Mononuclear cell (primary cell): ENCODE measurements around the gene GINM1. TPM values are rescaled to one million over a fixed set of nuclear protein-coding genes. Genes with fewer than 3 reads are reported as not detected.

Experiments
- H3K27me3 ChIP-seq: 2 replicates; pipeline ENCODE4 v1.6.0; 2011; ENCODE audit warnings: low read length, control low read depth; ENCODE audit not compliant: insufficient read depth
- H3K4me1 ChIP-seq: 2 replicates; pipeline ENCODE4 v1.5.1; 2011; ENCODE audit warnings: mild to moderate bottlenecking, low read length, control low read depth; ENCODE audit not compliant: insufficient read depth
- H3K4me3 ChIP-seq: 2 replicates; pipeline ENCODE4 v1.5.1; 2011; ENCODE audit warnings: mild to moderate bottlenecking, low read length, moderate library complexity
- H3K9me3 ChIP-seq: 2 replicates; pipeline ENCODE4 v1.5.1; 2011; ENCODE audit warnings: low read depth, mild to moderate bottlenecking, control low read depth, low read length
- total RNA-seq: library from RNA; depleted of rRNA; stranded (reverse); fragments of >200 nt; gene quantifications from one replicate; pipeline ENCODE4 v1.2.3, GENCODE V29; 2012

The GINM1 gene
- total RNA-seq, 1 donor = 20.5 TPM

DNA sequence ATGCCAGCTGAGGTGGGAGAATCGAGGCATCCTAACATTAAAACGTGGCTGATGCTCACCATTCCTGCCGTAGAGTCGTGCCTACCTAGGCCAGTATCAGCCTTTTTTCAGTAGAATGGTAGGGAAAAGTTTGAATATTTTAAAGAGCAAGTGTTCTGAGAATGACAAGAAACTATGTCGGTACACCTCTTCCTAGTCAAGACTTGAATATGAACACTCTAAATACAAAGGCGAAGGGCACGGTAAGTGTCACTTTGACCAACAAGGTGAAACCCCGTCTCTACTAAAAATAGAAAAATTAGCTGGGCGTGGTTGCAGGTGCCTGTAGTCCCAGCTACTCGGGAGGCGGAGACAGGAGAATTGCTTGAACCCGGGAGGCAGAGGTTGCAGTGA lies 1.0 kb downstream of the GINM1 start:
- Histone ChIP-seq H3K4me1 (peaks cover 25% of the 10 kb centered on the region), H3K27me3 (no peaks in the 10 kb centered on the region), H3K4me3 (peak overlapping the region; percentile 89), H3K9me3 (no peaks in the 10 kb centered on the region)

- H3K9me3 ChIP-seq = no peaks in the 10 kb centered on the region
- peaks cover 25% of the 10 kb centered on the region for H3K4me1 ChIP-seq
- no peak overlapping the region for H3K4me3 ChIP-seq
- H3K27me3 ChIP-seq = no peaks in the 10 kb centered on the region
These were observed 1.9 kb downstream of the GINM1 start for GRCh38 chr6:149567945-149568585.

DNA sequence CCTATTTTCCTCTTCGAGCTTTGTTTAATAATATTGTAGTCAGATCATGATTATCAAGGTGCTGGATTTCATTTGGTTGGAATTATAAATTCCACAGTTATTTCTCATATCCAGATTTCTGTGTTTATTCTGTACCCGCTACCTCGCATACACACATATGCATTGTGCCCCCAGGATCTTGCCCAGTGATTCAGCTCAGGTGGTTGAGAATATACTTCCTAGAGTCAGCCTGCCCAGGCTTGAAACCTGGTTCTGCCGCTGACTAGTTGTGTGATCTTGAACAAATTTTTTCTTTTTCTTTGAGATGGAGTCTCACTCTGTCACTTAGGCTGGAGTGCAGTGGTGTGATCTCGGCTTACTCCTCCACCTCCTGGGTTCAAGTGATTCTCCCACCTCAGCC lies 14.7 kb downstream of the GINM1 start:
- no peaks in the 10 kb centered on the region for H3K4me1 ChIP-seq
- H3K4me3 ChIP-seq = no peak overlapping the region

DNA sequence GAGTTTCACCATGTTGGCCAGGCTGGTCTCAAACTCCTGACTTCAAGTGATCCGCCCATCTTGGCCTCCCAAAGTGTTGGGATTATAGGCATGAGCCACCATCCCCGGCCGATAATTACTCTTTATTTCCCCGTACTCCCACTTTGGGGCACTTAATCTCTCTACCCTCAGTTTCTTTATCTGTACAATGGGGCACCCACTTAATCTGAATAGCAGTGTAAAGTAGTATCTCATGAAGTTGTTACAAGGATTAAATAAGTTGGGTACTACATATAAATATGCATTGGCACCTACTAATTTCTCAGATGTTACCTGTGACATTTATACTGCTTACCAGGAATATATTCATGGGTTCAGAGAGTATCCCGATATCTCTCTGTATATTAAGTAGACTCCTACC lies 15.2 kb downstream of the GINM1 start:
- Histone ChIP-seq H3K4me1 (no peaks in the 10 kb centered on the region), H3K27me3 (no peaks in the 10 kb centered on the region), H3K4me3 (no peak overlapping the region), H3K9me3 (no peaks in the 10 kb centered on the region)

More for the DNA sequence above, 14.7 kb downstream of the GINM1 start:
- Histone ChIP-seq H3K9me3 (no peaks in the 10 kb centered on the region), H3K27me3 (no peaks in the 10 kb centered on the region)

- no peak overlapping the region for H3K4me3 ChIP-seq
- no peaks in the 10 kb centered on the region for H3K9me3 ChIP-seq
- no peaks in the 10 kb centered on the region for H3K27me3 ChIP-seq
- H3K4me1 ChIP-seq = no peaks in the 10 kb centered on the region
These were observed 20.0 kb downstream of the GINM1 start for GRCh38 chr6:149586149-149586548.

GRCh38 chr6:149592983-149593382 lies 26.8 kb downstream of the GINM1 start:
- H3K4me1 ChIP-seq = no peaks in the 10 kb centered on the region
- H3K9me3 ChIP-seq = no peaks in the 10 kb centered on the region
- H3K27me3 ChIP-seq = no peaks in the 10 kb centered on the region
- no peak overlapping the region for H3K4me3 ChIP-seq

GRCh38 chr6:149593408-149593807 lies 27.2 kb downstream of the GINM1 start:
- Histone ChIP-seq H3K4me1 (no peaks in the 10 kb centered on the region), H3K4me3 (no peak overlapping the region), H3K27me3 (no peaks in the 10 kb centered on the region), H3K9me3 (no peaks in the 10 kb centered on the region)

- H3K9me3 ChIP-seq = no peaks in the 10 kb centered on the region
- no peaks in the 10 kb centered on the region for H3K27me3 ChIP-seq
- no peaks in the 10 kb centered on the region for H3K4me1 ChIP-seq
- no peak overlapping the region for H3K4me3 ChIP-seq
These were observed 34.3 kb downstream of the GINM1 start for GRCh38 chr6:149600508-149600907.

DNA sequence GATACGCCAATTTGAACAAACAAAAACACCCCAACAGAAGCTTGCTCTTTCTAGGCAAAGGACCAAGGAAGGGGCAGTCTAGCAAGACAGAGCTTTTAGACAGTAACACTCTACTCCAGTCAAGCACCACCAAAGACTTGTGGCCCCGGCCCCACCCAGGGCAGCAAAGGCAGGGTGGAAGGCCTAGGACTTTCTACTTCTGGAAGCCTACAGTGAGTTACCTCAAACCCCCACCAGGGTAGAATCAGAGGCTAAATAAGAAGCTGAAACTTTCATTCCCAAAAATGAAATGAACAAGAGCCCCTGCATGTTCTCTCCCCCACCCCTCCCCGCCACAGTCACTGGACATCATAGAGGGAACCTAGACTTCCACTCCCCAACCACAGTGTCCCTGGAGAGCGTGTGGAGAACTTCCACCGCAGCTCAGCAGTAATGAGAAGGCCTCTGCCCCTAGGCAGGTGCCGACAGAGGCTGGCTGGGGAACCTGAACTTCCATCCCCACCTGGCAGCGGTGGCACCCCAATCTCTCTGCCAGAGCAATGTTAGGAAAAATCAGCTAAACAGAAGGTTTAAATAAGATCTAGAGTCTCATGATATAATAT lies 42.3 kb downstream of the GINM1 start:
- H3K4me1 ChIP-seq = peaks cover 4% of the 10 kb centered on the region

DNA sequence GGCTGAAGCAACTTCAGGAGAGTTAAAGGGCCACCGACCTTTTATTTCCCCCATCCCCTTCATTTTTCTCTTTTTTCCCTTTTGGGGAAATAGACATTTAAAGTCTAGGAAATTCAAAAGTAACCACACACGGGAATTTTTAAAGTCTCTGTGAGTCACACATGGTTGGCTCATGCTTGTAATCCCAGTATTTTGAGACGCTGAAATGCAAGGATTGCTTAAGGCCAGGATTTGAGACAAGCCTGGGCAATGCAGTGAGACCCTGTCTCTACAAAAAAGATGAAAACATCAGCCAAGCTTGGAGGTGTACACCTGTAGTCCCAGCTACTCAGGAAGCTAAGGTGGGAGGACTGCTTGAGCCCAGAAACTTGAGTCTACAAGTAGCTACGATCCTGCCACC lies 48.2 kb downstream of the GINM1 start:
- no peaks in the 10 kb centered on the region for H3K9me3 ChIP-seq
- no peaks in the 10 kb centered on the region for H3K4me1 ChIP-seq
- no peak overlapping the region for H3K4me3 ChIP-seq
- H3K27me3 ChIP-seq = no peaks in the 10 kb centered on the region

More for the DNA sequence above, 42.3 kb downstream of the GINM1 start:
- Histone ChIP-seq H3K27me3 (no peaks in the 10 kb centered on the region), H3K4me3 (no peak overlapping the region), H3K9me3 (no peaks in the 10 kb centered on the region)

DNA sequence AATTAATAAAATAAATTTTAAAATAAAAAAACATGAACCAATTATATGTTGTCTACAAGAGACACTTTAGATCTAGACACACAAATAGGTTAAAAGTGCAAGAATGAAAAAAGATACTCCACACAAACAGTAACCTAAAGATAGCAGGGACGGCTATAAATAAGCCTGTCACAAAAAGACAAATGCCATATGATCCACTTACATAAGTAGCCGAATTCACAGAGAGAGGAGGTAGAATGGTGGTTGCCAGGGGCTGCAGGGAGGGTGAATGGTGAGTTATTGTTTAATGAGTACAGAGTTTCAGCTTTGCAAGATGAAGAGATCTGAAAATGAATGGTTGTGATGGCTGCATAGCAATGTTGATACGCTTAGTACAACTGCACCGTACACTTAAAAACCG lies 49.6 kb downstream of the GINM1 start:
- Histone ChIP-seq H3K27me3 (no peaks in the 10 kb centered on the region), H3K4me3 (no peak overlapping the region), H3K9me3 (no peaks in the 10 kb centered on the region), H3K4me1 (no peaks in the 10 kb centered on the region)

DNA sequence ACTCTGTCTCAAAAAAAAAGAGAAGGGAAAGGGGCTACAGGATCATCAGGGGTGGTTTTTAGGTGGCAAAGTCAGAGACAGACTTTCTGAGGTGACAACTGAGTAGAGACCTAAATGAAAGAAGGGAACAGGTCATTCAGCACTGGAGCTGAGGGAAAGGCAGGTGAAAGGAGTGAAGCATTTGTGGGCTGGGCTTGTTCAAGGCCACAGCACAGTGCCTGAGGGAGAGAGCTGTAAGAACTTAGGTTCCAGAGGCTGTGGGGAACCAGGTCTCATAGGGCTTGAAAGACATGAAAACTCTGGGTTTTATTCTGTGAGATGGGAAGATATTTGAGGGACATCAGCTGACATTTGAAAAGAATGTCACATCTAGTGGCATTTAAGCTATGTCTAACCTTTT lies 61.5 kb downstream of the GINM1 start:
- Histone ChIP-seq H3K27me3 (no peaks in the 10 kb centered on the region), H3K4me1 (peaks cover 10% of the 10 kb centered on the region), H3K9me3 (no peaks in the 10 kb centered on the region), H3K4me3 (no peak overlapping the region)

DNA sequence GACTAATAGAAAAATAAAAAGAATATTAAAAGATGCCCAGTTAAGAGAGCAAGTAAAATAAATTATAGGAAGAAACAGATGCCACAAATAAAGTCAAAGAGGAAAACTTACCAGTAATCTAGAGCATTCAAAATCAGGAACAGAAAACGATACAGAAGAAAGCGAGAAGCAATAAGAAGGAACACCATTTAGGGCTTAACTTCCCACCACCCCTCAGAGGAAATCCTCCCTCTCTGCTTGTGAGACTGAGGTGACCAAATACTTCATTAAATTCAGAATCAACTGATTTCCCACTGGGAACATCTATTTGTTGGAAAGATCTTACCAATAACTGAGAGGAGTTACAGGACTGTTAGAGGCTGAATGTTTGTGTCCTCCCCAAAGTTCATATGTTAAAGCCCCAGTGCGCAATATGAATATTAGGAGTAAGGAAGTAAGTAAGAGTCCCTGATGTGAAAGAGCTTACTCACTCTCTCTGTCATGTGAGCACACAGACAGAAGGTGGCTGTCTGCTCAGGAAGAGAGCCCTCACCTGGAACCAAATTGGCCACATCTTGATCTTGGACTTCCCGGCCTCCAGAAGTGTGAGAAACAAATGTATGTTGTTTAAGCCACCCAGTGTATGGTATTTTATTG lies 62.8 kb downstream of the GINM1 start:
- Histone ChIP-seq H3K4me3 (no peak overlapping the region), H3K27me3 (no peaks in the 10 kb centered on the region), H3K4me1 (peaks cover 10% of the 10 kb centered on the region), H3K9me3 (no peaks in the 10 kb centered on the region)

DNA sequence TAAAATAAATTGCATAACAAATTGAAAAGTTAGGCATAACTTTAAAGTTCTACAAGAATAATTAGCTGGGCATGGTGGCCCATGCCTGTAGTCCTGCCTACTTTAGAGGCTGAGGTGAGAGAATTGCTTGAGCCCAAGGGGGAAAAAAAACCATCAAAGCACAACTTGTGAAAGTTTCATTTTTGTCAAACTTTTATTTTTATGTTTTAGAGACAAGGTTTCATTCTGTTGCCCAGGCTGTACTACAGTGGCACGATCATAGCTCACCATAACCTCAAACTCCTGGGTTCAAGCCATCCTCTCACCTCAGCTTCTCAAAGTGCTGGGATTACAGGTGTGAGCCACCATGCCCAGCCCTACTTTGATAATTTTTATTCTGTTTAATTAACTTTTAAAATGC lies 68.1 kb downstream of the GINM1 start:
- H3K4me1 ChIP-seq = peaks cover under 1% of the 10 kb centered on the region
- no peaks in the 10 kb centered on the region for H3K27me3 ChIP-seq
- H3K9me3 ChIP-seq = no peaks in the 10 kb centered on the region
- no peak overlapping the region for H3K4me3 ChIP-seq

- H3K4me3 ChIP-seq = no peak overlapping the region
- no peaks in the 10 kb centered on the region for H3K4me1 ChIP-seq
- no peaks in the 10 kb centered on the region for H3K27me3 ChIP-seq
- H3K9me3 ChIP-seq = no peaks in the 10 kb centered on the region
These were observed 69.9 kb downstream of the GINM1 start for GRCh38 chr6:149636124-149636523.
